ENCODE data around the gene XYLB.

GRCh38 chr3:38307599-38307998 is 39.0 kb upstream of the XYLB start:
- TF ChIP-seq, protein P1, sequence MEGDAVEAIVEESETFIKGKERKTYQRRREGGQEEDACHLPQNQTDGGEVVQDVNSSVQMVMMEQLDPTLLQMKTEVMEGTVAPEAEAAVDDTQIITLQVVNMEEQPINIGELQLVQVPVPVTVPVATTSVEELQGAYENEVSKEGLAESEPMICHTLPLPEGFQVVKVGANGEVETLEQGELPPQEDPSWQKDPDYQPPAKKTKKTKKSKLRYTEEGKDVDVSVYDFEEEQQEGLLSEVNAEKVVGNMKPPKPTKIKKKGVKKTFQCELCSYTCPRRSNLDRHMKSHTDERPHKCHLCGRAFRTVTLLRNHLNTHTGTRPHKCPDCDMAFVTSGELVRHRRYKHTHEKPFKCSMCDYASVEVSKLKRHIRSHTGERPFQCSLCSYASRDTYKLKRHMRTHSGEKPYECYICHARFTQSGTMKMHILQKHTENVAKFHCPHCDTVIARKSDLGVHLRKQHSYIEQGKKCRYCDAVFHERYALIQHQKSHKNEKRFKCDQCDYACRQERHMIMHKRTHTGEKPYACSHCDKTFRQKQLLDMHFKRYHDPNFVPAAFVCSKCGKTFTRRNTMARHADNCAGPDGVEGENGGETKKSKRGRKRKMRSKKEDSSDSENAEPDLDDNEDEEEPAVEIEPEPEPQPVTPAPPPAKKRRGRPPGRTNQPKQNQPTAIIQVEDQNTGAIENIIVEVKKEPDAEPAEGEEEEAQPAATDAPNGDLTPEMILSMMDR (IDR thresholded peaks at IDR 0.05): no peak
- TF ChIP-seq POLR2A (IDR thresholded peaks at IDR 0.05) (no peak), POLR2AphosphoS5 (IDR thresholded peaks at IDR 0.05) (no peak), EP300 (IDR thresholded peaks at IDR 0.05) (no peak)

All from upper lobe of left lung (tissue), 4 donors.